Mesendoderm (in vitro differentiated cells): ENCODE results near the gene EMD.

Source experiments
- DNase-seq: peaks from one replicate; pipeline ENCODE4 v3.0.0; 2013
- H2AK5ac ChIP-seq: 2 replicates; pipeline ENCODE4 v1.6.1; 2013; ENCODE audit warnings: low read length, inconsistent platforms
- H2BK120ac ChIP-seq: 2 replicates; pipeline ENCODE4 v1.6.1; 2013; ENCODE audit warnings: low read depth, mild to moderate bottlenecking, low read length, moderate library complexity, mixed read lengths
- H2BK15ac ChIP-seq: replicated peaks from 2 replicates; pipeline ENCODE4 v1.6.1; 2013; ENCODE audit warnings: low read depth, mild to moderate bottlenecking, moderate library complexity
- H2BK5ac ChIP-seq: 2 replicates; pipeline ENCODE4 v1.6.1; 2013; ENCODE audit warnings: low read length, inconsistent platforms
- H3K18ac ChIP-seq: 2 replicates; pipeline ENCODE4 v1.6.1; 2013; ENCODE audit warnings: mild to moderate bottlenecking, low read length, mixed read lengths
- H3K23ac ChIP-seq: one replicate; pipeline ENCODE4 v1.6.1; 2013; ENCODE audit warnings: low read length
- H3K27ac ChIP-seq: 2 replicates; pipeline ENCODE4 v1.5.1; 2013; ENCODE audit warnings: low read depth, mild to moderate bottlenecking, inconsistent platforms, low read length, moderate library complexity
- H3K27me3 ChIP-seq: 2 replicates; pipeline ENCODE4 v1.6.1; 2013; ENCODE audit warnings: low read length, control low read depth, mild to moderate bottlenecking, inconsistent platforms; ENCODE audit not compliant: insufficient read depth, poor library complexity
- H3K36me3 ChIP-seq: 2 replicates; pipeline ENCODE4 v1.6.1; 2013; ENCODE audit warnings: low read length, inconsistent platforms; ENCODE audit not compliant: control insufficient read depth, insufficient read depth
- H3K4ac ChIP-seq: one replicate; pipeline ENCODE4 v1.6.1; 2013; ENCODE audit warnings: low read depth, mild to moderate bottlenecking, low read length, moderate library complexity
- H3K4me1 ChIP-seq: 2 replicates; pipeline ENCODE4 v1.6.1; 2013; ENCODE audit warnings: low read depth, low read length, inconsistent platforms; ENCODE audit not compliant: control insufficient read depth
- H3K4me2 ChIP-seq: 2 replicates; pipeline ENCODE4 v1.6.1; 2013; ENCODE audit warnings: low read length
- H3K4me3 ChIP-seq: 2 replicates; pipeline ENCODE4 v1.5.1; 2013; ENCODE audit warnings: mild to moderate bottlenecking, low read length
- H3K56ac ChIP-seq: one replicate; pipeline ENCODE4 v1.6.1; 2013; ENCODE audit warnings: low read length
- H3K79me1 ChIP-seq: 2 replicates; pipeline ENCODE4 v1.6.1; 2013; ENCODE audit warnings: low read length, inconsistent platforms
- H3K79me2 ChIP-seq: 2 replicates; pipeline ENCODE4 v1.6.1; 2013; ENCODE audit warnings: mild to moderate bottlenecking, low read length; ENCODE audit not compliant: control insufficient read depth, insufficient read depth
- H3K9ac ChIP-seq: 2 replicates; pipeline ENCODE4 v1.6.1; 2013; ENCODE audit warnings: low read length, inconsistent platforms
- H4K5ac ChIP-seq: one replicate; pipeline ENCODE4 v1.6.1; 2013; ENCODE audit warnings: low read length
- H4K8ac ChIP-seq: one replicate; pipeline ENCODE4 v1.6.1; 2013; ENCODE audit warnings: low read depth, mild to moderate bottlenecking, control low read depth, low read length, moderate library complexity
- WGBS: extraction: QIAGEN DNeasy Blood & Tissue Kit; methylation state at CpG from one replicate; pipeline ENCODE4 v1.1.7; 2013; ENCODE audit warnings: low lambda C conversion rate, missing lambda C conversion rate; ENCODE audit not compliant: insufficient coverage; ENCODE audit errors: extremely low coverage; 5-methylcytosine and 5-hydroxymethylcytosine counted together

Gene EMD

GRCh38 chrX:154355776-154356140 is 23.3 kb upstream of the EMD start:
- Histone ChIP-seq H3K9ac (no peak overlapping the region), H3K79me1 (no peaks in the 10 kb centered on the region), H3K4me2 (no peak overlapping the region), H3K36me3 (peaks cover 27% of the 10 kb centered on the region), H2BK5ac (no peak overlapping the region), H3K27me3 (no peaks in the 10 kb centered on the region), H4K5ac (no peak overlapping the region), H3K56ac (no peak overlapping the region), H3K79me2 (no peaks in the 10 kb centered on the region), H3K18ac (no peak overlapping the region), H3K4ac (no peak overlapping the region), H2BK15ac (no peak overlapping the region), H3K4me3 (no peak overlapping the region), H3K23ac (no peak overlapping the region), H2AK5ac (no peak overlapping the region), H3K4me1 (no peaks in the 10 kb centered on the region), H4K8ac (no peak overlapping the region), H2BK120ac (no peak overlapping the region), H3K27ac (no peak overlapping the region)
- WGBS, result no CpG with 5 or more reads among the region's 12 CpGs
- no peak for DNase-seq

GRCh38 chrX:154356596-154356995 is 22.5 kb upstream of the EMD start:
- H3K18ac ChIP-seq, result no peak overlapping the region
- no CpG with 5 or more reads among the region's 13 CpGs for WGBS

GRCh38 chrX:154357205-154357604 is 21.9 kb upstream of the EMD start:
- no peak overlapping the region for H3K4me3 ChIP-seq
- H4K8ac ChIP-seq, result no peak overlapping the region
- H3K27me3 ChIP-seq, result no peaks in the 10 kb centered on the region
- H3K79me2 ChIP-seq, result no peaks in the 10 kb centered on the region
- no peak overlapping the region for H3K4me2 ChIP-seq
- H2BK5ac ChIP-seq, result no peak overlapping the region
- peaks cover 2% of the 10 kb centered on the region for H3K79me1 ChIP-seq
- no peak overlapping the region for H3K4ac ChIP-seq
- H3K18ac ChIP-seq, result no peak overlapping the region
- no peak overlapping the region for H3K23ac ChIP-seq
- no peak overlapping the region for H4K5ac ChIP-seq
- no peak for DNase-seq
- no CpG with 5 or more reads among the region's 27 CpGs for WGBS
- no peak overlapping the region for H3K56ac ChIP-seq
- H3K4me1 ChIP-seq, result no peaks in the 10 kb centered on the region
- H3K27ac ChIP-seq, result no peak overlapping the region
- H2AK5ac ChIP-seq, result no peak overlapping the region
- no peak overlapping the region for H2BK15ac ChIP-seq
- peaks cover 36% of the 10 kb centered on the region for H3K36me3 ChIP-seq
- H3K9ac ChIP-seq, result no peak overlapping the region
- H2BK120ac ChIP-seq, result no peak overlapping the region

More at GRCh38 chrX:154356596-154356995, 22.5 kb upstream of the EMD start:
- no peak overlapping the region for H3K27ac ChIP-seq
- H2AK5ac ChIP-seq, result no peak overlapping the region
- H2BK15ac ChIP-seq, result no peak overlapping the region
- H3K4me1 ChIP-seq, result no peaks in the 10 kb centered on the region
- H3K4ac ChIP-seq, result no peak overlapping the region
- no peak for DNase-seq
- H4K5ac ChIP-seq, result no peak overlapping the region
- H3K4me3 ChIP-seq, result no peak overlapping the region
- H3K36me3 ChIP-seq, result peaks cover 31% of the 10 kb centered on the region
- H4K8ac ChIP-seq, result no peak overlapping the region
- H3K79me2 ChIP-seq, result no peaks in the 10 kb centered on the region
- no peaks in the 10 kb centered on the region for H3K79me1 ChIP-seq
- no peak overlapping the region for H3K56ac ChIP-seq
- no peak overlapping the region for H2BK5ac ChIP-seq
- H3K27me3 ChIP-seq, result no peaks in the 10 kb centered on the region
- H3K4me2 ChIP-seq, result no peak overlapping the region
- H2BK120ac ChIP-seq, result no peak overlapping the region
- no peak overlapping the region for H3K23ac ChIP-seq
- H3K9ac ChIP-seq, result no peak overlapping the region

GRCh38 chrX:154358011-154358410 is 21.1 kb upstream of the EMD start:
- no peak overlapping the region for H3K18ac ChIP-seq
- no peak overlapping the region for H4K5ac ChIP-seq
- H3K56ac ChIP-seq, result no peak overlapping the region
- no peaks in the 10 kb centered on the region for H3K4me1 ChIP-seq
- no peak overlapping the region for H3K4me3 ChIP-seq
- H3K23ac ChIP-seq, result no peak overlapping the region
- WGBS, result no CpG with 5 or more reads among the region's 11 CpGs
- H2BK120ac ChIP-seq, result no peak overlapping the region
- no peak overlapping the region for H2AK5ac ChIP-seq
- peaks cover 2% of the 10 kb centered on the region for H3K79me1 ChIP-seq
- no peaks in the 10 kb centered on the region for H3K79me2 ChIP-seq
- no peak overlapping the region for H3K9ac ChIP-seq
- H2BK5ac ChIP-seq, result no peak overlapping the region
- H4K8ac ChIP-seq, result no peak overlapping the region
- peaks cover 37% of the 10 kb centered on the region for H3K36me3 ChIP-seq
- no peak for DNase-seq
- no peak overlapping the region for H3K4ac ChIP-seq
- H3K27ac ChIP-seq, result no peak overlapping the region
- H3K27me3 ChIP-seq, result no peaks in the 10 kb centered on the region
- H2BK15ac ChIP-seq, result no peak overlapping the region
- H3K4me2 ChIP-seq, result no peak overlapping the region

GRCh38 chrX:154358829-154359228 is 20.3 kb upstream of the EMD start:
- no peak for DNase-seq
- Histone ChIP-seq H3K4me2 (no peak overlapping the region), H2BK120ac (no peak overlapping the region), H3K79me1 (peaks cover 2% of the 10 kb centered on the region), H4K5ac (no peak overlapping the region), H4K8ac (no peak overlapping the region), H3K56ac (no peak overlapping the region), H3K4ac (no peak overlapping the region), H2BK5ac (no peak overlapping the region), H3K18ac (no peak overlapping the region), H3K23ac (no peak overlapping the region), H3K4me3 (no peak overlapping the region), H3K79me2 (no peaks in the 10 kb centered on the region), H2BK15ac (no peak overlapping the region), H3K9ac (no peak overlapping the region), H3K27ac (no peak overlapping the region), H3K4me1 (no peaks in the 10 kb centered on the region), H3K36me3 (peaks cover 31% of the 10 kb centered on the region), H3K27me3 (no peaks in the 10 kb centered on the region), H2AK5ac (no peak overlapping the region)
- no CpG with 5 or more reads among the region's 6 CpGs for WGBS

GRCh38 chrX:154359362-154360154 is 19.5 kb upstream of the EMD start:
- Histone ChIP-seq H2BK5ac (no peak overlapping the region), H4K8ac (no peak overlapping the region), H3K79me2 (no peaks in the 10 kb centered on the region), H3K79me1 (peaks cover 2% of the 10 kb centered on the region), H2AK5ac (no peak overlapping the region), H3K4me1 (no peaks in the 10 kb centered on the region), H3K23ac (no peak overlapping the region), H2BK120ac (no peak overlapping the region), H4K5ac (no peak overlapping the region), H3K36me3 (peaks cover 29% of the 10 kb centered on the region), H3K4ac (no peak overlapping the region), H3K9ac (no peak overlapping the region), H3K18ac (no peak overlapping the region), H2BK15ac (no peak overlapping the region), H3K27me3 (no peaks in the 10 kb centered on the region), H3K4me2 (no peak overlapping the region), H3K27ac (no peak overlapping the region), H3K4me3 (no peak overlapping the region), H3K56ac (no peak overlapping the region)
- DNase-seq, result no peak
- no CpG with 5 or more reads among the region's 41 CpGs for WGBS
